GM12891 (cell line): ENCODE measurements around the gene CRACR2B.

Experiments used
- PAX5 ChIP-seq: IDR thresholded peaks from 2 replicates; pipeline ENCODE4 v1.6.1; 2011; ENCODE audit warnings: low read length, moderate library complexity, mild to moderate bottlenecking; ENCODE audit not compliant: insufficient read depth, severe bottlenecking
- POLR2A ChIP-seq: IDR thresholded peaks from 2 replicates; pipeline ENCODE4 v1.6.1; 2011; ENCODE audit warnings: low read depth, low read length, control low read depth
- POLR2AphosphoS5 ChIP-seq: IDR thresholded peaks from 2 replicates; pipeline ENCODE4 v1.6.1; 2011; ENCODE audit warnings: low read depth, low read length, control low read depth
- TAF1 ChIP-seq: IDR thresholded peaks from 2 replicates; pipeline ENCODE4 v1.6.1; 2011; ENCODE audit warnings: low read depth, low read length, control low read depth

DNA sequence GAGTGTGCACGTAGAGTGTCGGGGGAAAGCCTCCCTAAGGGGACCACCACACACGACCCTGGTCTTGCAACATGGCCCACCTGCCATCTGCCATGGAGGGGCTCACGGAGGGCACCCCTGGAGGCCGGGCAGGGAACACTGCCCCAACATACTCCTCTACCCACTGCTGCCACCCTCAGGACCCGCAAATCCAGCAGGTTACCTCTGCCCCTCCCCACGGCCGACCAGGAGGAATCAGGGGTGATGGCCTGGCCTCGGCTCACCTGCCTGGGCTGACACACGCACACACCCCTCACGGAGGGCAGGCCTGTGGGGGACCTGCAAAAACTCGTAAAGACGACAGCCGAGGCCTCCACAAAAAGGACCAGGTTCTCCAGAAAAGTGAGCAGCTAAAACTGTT lies 52.7 kb downstream of the CRACR2B start:
- TF ChIP-seq POLR2AphosphoS5 (no peak), POLR2A (no peak), TAF1 (no peak), PAX5 (no peak)
